ENCODE data around the gene EML6.
"Not testable (repeated sequence)": the region's sequence is repeated elsewhere in the genome, so short reads cannot be mapped to it uniquely, and the experiment has no call there.

Gene EML6

DNA sequence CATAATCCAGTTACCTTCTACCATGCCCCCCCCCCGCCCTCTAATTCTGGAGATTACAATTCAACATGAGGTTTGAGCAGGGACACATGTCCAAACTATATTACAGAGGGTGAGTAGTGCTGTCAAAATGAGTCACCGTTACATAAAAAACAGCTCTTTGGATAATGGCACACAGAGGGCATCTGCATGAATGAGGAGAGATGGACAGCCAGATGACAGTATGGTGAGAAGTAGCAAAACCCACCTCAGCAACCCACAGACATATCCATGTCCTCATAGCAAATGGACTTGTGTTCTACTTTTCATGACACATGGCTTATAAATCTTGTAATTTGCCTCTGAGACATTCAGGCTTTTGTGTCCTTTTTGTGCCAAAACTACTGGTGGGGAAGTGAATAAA, 132.0 kb downstream of the EML6 start:
- DNase-seq = no peak

DNA sequence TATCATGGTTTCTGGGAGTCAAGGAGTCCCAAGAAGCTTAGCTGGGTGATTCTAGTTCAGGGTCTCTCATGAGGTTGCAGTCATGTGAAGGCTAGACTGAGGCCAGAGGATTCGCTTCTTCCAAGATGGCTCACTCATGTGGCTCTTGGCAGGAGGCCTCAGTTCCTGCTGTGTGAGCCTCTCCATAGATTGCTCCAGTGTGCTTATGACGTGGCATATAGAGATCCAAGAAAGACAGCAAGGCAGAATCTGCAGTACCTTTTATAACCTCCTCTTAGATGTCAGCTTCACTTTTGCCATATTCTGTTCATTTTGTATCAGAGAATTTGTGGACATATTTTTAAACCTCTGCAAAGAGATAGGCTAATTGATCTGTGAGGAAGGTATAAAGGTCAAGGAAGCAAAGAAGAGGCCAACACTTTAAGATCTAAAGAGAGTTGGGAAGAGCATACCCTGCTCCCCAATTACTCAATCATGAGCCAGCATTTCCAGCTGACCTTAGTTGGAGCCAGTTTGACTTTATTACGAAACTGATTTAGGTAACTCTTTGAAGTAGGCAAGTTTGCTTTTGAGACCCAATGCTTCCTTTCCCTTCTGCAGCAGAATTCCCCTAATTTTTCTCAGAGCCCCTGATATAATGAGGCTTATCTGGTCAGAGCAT, 134.7 kb downstream of the EML6 start:
- DNase-seq = no peak

GRCh38 chr2:54859416-54859815, 136.0 kb downstream of the EML6 start:
- DNase-seq = no peak

DNA sequence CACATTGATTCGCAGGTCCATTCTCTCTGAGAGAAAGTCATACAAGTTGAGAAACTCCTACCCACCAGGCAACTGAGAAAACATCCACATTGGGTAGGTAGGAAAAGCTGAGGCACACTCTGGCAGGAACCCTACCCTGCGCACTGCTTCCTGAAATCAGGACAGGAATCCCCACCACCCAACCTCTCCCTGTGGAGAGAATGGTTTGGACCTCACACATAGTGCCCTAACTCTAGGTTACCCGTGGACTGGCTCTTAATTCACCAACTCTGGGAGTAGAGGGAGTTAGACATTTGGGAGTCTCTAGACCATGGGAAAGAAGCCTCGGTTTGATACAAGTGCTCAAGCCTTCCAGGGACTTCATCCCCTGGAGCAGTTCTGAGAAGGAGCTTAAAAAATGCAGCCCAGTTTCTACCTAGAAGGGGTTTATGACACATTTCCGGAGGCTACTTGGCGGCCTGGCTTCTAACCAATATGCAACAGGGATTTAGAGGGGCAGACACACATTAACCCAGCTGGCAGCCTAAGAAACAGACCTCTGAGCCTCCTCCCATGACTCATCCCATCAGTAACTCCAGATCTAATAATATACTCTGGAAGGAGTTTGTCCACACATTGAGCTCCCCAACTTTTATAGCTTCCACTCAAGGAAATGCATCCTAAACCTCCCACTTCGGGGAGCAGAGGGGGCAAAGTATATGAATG, 136.7 kb downstream of the EML6 start:
- DNase-seq = no peak

DNA sequence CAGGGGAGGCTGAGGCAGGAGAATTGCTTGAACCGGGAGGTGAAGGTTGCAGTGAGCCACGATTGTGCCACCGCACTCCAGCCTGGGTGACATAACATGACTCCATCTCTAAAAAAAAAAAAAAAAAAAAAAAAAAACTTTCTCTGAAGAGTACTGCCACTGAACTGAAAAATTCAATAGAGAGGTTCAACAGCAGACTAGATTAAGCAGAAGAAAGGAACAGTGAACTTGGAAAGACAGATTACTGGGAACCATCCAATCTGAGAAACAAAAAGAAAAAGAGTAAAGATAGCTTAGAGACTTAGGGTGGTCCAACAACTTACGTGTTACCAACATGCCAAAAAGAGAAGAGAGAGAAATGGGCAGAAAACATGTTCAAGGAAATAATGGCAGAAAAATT, 138.8 kb downstream of the EML6 start:
- no peak for DNase-seq

GRCh38 chr2:54862742-54863141, 139.3 kb downstream of the EML6 start:
- DNase-seq = no peak

GRCh38 chr2:54863660-54864059, 140.2 kb downstream of the EML6 start:
- no peak for DNase-seq

DNA sequence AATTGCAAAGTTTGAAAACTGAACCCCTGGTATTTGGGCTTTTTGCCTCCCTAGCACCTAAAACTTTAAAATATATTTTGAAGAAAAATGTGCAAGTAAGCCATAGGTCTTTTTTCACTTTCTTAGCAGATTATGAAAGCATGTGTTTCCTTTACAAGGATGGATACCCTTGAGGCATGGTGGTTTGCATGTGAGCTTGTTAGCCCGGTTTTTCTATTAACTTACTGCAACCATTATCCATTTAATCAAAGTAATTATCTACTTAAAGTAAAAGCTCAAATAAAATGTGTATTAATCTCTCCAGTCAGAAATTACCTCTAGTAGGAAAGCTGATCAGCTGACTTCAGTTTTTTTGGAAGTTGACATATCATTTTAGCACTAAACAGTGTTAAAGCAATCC, 140.6 kb downstream of the EML6 start:
- no peak for DNase-seq

DNA sequence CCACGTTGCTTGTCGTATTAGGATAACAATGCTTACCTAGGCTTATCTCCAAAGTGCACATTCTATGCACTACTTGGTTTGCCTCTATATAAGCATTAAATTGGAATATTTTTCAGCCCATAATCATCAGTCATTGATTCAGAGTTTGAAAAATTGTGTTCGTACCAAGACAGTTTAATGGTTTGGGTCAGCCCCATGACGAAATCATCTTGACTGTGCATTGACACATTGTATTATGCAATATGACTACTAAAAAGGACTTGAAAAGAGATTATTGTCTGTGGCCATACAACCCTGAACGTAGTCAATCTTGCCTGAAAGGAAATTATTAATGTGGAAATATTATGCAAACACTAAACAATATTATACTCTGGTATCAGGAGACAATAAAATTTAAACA, 141.3 kb downstream of the EML6 start:
- no peak for DNase-seq

DNA sequence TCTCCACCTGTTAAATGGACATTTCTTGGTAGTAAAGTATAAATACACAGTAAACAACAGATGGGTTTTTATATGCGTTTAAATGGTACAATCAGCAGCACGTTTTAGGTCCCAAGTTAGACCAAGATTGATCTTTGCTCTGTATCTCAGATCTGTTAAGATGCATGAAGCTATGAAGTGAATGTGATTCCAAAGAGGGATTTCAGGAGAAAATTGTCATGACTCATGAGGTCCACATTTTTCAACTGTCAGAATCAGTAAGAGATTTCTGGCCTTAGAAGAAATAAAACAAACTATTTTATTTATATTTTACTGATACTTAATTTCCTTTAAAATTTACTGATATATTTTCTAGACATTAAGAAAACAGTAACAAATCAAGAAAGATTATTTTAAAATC, 142.7 kb downstream of the EML6 start:
- no peak for DNase-seq

DNA sequence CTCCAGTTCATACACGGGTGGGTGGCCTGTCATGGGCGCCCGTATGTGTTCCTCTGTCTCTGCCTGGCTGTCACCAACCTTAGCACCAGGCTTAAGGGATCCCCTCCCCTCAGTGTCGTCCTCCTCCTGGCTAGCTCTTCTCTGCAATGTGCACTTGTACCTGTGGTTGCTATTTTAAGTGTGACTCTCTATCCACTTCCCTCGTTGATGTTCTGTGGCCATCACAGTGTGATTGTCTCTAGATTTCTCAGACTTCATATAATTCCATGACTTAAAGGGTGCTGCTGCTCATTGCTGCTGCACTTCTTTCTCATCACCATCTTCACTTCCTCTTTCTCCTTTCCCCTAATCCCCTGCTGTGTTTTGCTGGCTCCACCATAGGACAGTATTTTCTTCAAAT, 143.4 kb downstream of the EML6 start:
- no peak for DNase-seq

GRCh38 chr2:54867457-54867856, 144.0 kb downstream of the EML6 start:
- no peak for DNase-seq

DNA sequence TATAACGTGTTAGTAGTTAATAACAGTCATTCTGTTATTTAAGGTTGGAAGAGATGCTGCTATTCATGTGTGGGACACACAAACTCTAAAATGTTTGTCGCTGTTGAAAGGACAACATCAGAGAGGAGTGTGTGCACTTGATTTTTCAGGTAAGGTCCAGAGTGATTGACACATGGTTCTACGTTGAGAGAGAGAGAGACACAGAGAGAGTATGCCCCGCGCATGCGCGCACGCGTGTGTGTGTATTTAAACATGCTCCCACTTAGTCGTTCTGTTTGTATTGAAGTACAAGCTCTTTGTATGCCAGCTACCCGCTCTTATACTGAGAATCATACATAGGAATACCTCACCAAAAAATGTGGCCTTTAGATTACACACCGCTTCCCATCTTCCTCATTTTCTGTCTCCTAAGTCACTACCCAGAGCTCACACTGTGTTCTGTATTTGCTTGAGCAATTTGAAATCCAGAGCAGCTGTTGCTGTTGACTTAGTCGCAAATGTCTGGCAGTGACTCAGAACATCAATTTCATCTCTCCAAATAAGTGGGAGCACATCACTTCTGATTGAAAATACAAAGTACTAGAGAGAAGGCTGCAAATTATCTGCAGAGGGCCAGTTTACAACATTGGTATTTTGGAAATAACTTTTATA, 148.1 kb downstream of the EML6 start:
- no peak for DNase-seq

DNA sequence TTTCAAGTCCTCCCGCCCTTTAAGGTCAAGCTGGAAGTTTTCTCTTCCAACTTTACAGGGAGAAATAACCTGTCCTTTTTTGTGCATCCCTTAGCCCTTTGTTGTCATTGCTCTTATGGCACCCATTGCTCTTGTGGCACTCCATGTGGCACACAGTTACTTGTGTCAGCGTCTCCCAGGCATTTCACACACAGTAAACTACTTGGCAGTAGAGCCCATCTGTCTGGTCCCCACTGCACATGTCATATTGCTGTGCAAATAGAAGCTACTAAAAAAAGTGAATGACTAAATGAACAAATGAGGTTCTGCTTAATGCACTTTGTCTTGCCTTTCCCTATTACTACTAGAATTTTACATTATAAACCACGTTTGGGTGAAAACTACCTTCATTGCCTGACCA, 149.3 kb downstream of the EML6 start:
- no peak for DNase-seq

DNA sequence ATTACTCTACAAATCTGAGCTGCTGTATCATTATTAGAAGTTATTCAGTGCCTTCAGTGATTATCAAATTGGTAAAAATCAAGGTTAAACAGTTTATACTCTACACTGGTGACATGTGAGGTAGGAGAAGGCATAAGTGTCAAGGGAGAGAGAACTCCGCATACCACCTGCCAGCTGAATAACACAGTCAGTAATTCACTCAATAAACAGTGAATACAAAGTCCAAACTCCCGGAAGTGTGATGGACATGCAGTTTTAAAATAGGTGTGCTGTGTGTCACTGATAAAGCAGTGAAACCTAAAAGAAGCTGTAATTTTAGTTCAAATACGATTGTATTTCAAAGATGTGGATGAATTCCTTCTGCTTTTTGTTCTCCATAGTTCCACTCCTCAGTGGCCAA, 149.8 kb downstream of the EML6 start:
- DNase-seq = not testable (repeated sequence)

DNA sequence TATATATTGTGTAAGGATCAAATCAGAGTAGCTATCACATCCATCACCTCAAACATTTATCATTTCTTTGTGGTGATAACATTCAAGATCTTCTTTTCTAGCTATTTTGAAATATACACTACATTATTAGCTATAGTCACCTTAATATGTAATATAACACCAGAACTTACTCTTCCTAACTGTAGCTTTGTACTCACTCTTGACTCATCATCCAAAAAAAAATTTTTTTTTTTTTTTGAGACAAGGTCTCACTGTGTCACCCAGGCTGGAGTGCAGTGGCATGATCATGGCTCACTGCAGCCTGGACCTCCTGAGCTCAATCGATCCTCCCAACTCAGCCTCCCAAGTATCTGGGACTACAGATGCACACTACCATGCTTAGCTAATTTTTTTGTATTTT, 153.3 kb downstream of the EML6 start:
- no peak for DNase-seq

DNA sequence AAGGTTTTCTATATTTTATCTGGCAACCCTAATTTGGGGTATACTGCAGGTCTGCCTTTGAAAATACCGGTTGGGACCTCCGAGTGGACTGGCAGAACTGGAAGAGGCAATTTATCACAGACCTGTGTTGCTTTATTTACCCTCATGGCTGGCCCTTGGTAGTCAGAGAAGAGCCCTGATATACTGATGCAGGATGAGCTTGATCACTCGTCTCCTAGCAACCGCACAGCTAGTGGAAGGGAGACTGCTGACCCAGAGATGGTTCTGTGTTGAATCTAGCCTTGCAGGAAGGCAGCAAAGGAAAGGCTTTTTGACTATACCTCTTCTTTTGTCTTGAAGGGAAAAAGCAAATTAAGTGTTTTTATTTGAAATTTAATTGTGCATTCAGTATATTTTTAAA, 154.7 kb downstream of the EML6 start:
- DNase-seq = no peak

- no peak for DNase-seq
Measured at GRCh38 chr2:54879032-54879431, 155.6 kb downstream of the EML6 start.

DNA sequence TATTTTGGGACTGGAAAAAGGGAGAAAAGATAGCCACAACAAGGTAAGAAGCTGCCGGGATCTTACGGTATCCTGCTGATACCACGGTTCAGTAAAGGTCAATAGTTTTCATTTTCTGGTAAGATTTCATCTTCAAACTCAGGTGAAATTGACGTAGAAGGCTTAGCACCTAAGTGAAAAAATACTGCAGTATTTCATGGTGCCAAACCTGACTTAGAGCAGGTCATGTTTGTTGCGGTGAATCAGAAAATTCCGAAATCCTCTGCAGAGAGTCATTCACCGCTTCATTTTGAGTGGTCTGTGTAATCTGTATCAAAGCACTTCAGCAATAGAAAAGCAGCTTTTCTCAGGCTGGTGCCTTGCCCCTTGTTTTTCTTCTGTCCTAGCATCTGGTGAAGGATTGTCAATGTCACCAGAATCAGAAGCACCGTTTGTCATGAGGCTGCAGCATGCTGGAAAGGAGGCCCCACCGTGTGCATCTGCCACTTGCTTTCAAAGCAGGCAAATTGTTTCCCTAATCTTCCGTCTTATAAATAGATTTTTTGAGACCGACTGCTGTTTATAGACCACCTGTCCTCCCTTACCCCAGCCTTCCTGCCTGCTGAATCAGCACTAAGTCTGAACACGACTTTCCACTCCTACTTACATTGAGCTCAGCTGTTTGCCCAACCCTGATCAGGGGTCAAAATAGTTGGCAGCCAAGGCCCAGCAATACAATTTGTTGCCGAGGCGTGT, 156.3 kb downstream of the EML6 start:
- DNase-seq = no peak

GRCh38 chr2:54880428-54880827, 157.0 kb downstream of the EML6 start:
- no peak for DNase-seq

- DNase-seq = no peak
Measured at GRCh38 chr2:54881759-54882158, 158.3 kb downstream of the EML6 start.

GRCh38 chr2:54885891-54886290, 162.4 kb downstream of the EML6 start:
- no peak for DNase-seq

DNA sequence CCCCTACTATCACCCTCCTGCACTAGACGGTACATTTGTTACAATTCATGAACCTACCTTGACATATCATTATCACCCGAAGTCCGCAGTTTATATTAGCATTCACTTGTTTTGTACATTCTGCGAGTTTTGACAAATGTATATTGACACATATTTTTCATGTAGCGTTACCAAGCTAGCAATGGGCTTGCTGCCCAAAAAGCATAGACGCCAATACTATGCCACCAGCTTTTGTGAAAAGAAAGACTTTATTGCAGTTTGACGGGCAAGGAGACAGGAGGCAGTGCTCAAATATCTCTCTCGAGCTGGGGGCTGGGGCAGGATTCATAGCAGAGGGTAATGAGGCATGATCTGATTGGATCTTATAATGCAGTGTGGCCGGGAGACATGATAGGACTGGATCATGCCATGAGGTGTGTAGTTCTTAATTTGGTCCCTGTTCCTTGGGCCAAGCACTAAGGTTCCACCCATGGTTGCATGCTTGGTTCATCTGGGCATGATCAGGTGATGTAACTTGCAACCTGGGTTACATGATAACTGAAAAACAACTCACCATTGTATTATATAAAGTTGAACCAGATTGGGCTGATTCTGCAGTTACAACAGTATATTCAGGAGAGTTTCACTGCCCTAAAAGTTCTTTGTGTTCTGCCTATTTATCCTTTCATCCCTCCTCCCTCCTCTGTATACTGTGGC, 164.5 kb downstream of the EML6 start:
- no peak for DNase-seq
